Measurements from ENCODE around the gene CCDC78.

The CCDC78 gene

DNA sequence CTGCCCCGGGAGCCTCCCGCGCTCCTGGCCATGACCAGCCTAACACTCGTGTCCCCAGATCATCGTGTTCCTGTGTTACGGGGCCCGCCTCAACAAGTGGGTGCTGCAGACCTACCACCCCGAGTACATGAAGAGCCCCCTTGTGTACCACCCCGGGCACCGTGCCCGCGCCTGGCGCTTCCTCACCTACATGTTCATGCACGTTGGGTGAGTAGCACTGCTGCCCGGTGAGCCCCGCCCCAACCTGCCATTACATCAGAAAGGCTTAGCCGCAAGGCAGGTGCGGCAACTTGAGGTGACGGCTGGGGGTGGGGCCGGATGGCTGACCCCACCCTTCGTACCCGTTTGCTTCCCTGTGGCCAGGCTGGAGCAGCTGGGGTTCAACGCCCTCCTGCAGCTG lies 49.3 kb downstream of the CCDC78 start:
- DNase-seq = no peak

- DNase-seq = no peak
Observed at GRCh38 chr16:676565-676902, 49.7 kb downstream of the CCDC78 start.

DNA sequence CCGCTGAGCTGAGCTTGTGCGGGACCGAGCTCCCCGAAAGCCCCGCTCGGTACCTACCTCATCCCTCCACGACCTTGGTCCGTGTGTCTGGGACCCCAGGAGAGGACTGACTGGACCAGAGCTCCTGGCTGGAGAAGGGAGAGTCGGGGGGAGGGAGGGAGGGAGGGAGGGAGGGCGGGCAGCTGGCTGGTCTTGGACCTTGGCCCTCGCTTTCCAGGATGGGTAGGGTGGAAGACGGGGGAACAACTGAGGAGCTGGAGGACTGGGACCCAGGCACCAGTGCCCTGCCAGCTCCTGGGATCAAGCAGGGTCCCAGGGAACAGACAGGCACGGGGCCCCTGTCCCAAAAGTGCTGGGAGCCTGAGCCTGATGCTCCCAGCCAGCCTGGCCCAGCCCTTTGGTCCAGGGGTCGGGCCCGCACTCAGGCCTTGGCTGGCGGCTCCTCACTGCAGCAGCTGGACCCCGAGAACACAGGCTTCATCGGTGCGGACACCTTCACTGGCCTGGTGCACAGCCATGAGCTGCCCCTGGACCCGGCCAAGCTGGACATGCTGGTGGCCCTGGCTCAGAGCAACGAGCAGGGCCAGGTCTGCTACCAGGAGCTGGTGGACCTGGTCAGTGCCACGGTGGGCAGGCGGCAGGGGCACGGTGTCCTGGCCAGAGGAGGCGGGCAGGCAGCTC lies 50.2 kb downstream of the CCDC78 start:
- DNase-seq = no peak

DNA sequence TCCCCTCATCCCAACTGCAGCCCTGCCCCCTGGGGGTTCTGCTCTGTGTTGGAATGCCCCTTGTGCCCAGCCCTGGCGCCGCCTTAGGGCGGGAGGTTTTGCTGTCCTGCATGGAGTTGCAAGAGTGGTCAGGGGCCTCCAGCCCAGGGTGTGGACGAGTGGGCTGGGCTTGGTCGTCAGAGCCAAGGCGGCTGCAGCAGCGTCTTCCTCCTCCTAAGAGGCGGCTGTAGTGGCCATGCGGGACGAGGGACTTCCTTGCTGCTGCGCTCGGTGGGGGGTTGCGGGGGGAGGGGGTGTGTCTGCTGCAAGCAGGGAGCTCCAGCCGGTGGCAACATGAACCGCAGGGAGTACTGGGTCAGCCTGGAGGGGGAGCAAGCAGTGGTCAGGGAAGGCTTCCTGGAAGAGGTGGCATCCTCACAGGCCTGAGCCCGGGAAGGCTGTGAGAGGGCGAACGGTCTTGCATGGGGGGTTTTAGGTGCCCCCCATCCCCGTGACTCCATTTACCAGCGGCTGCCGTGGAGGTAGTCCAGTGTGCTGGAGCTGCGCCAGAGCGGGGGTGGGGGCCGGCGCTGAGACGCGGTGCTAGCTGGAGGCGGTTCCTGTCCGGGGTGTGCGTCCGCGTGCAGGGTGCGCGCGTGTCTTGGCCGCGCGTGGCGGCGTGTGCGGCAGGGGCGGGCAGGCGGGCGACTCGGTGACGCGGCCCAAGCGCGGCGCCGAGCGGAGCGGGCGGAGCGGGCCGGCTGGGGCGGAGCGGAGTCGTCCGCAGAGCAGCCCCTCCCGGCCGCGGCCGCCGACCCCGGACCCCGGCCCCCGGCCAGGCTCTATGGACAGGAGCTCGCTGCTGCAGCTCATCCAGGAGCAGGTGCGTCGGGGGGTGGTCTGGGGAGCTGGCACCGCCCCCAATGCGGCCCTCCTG lies 51.0 kb downstream of the CCDC78 start, which contains the start of gene RHBDL1:
Gene RHBDL1, plus strand, starts transcription at position 704 of the 916 bp plus-strand sequence. Its CDS starts 120 bp downstream, at position 824.
- no peak for DNase-seq

GRCh38 chr16:674214-674881 lies 51.9 kb downstream of the CCDC78 start:
- no peak for DNase-seq

- DNase-seq = no peak
Observed at GRCh38 chr16:673399-673991, 52.7 kb downstream of the CCDC78 start.

- DNase-seq = no peak
Observed at GRCh38 chr16:672851-673250, 53.4 kb downstream of the CCDC78 start.

Data from T1000 (cell line).